Raji (cell line): ENCODE data around the gene PGS1.

Experiments
- POLR2A ChIP-seq: IDR thresholded peaks from 2 replicates; pipeline ENCODE4 v1.6.1; 2011; ENCODE audit warnings: low read depth, low read length, control low read depth; ENCODE audit not compliant: insufficient read depth

Gene PGS1

GRCh38 chr17:78387977-78388941, 9.8 kb downstream of the PGS1 start:
- no peak for TF ChIP-seq POLR2A

- no peak for TF ChIP-seq POLR2A
Observed at GRCh38 chr17:78390241-78391050, 12.0 kb downstream of the PGS1 start.

GRCh38 chr17:78391051-78391431, 12.6 kb downstream of the PGS1 start:
- TF ChIP-seq POLR2A = no peak

GRCh38 chr17:78391843-78392242, 13.4 kb downstream of the PGS1 start:
- no peak for TF ChIP-seq POLR2A

- no peak for TF ChIP-seq POLR2A
Observed at GRCh38 chr17:78392295-78392694, 13.8 kb downstream of the PGS1 start.

GRCh38 chr17:78393575-78393974, 15.1 kb downstream of the PGS1 start:
- TF ChIP-seq POLR2A = no peak

GRCh38 chr17:78394209-78394608, 15.8 kb downstream of the PGS1 start:
- no peak for TF ChIP-seq POLR2A

GRCh38 chr17:78395155-78395554, 16.7 kb downstream of the PGS1 start:
- no peak for TF ChIP-seq POLR2A

- no peak for TF ChIP-seq POLR2A
Observed at GRCh38 chr17:78396441-78397337, 18.2 kb downstream of the PGS1 start.

- no peak for TF ChIP-seq POLR2A
Observed at GRCh38 chr17:78397681-78398101, 19.2 kb downstream of the PGS1 start.

- no peak for TF ChIP-seq POLR2A
Observed at GRCh38 chr17:78398390-78398789, 19.9 kb downstream of the PGS1 start.

GRCh38 chr17:78399028-78399692, 20.7 kb downstream of the PGS1 start:
- TF ChIP-seq POLR2A = no peak

- no peak for TF ChIP-seq POLR2A
Observed at GRCh38 chr17:78399693-78400144, 21.3 kb downstream of the PGS1 start.

- no peak for TF ChIP-seq POLR2A
Observed at GRCh38 chr17:78400581-78401240, 22.3 kb downstream of the PGS1 start.
